ENCODE results near the gene ABHD8.

Gene ABHD8

DNA sequence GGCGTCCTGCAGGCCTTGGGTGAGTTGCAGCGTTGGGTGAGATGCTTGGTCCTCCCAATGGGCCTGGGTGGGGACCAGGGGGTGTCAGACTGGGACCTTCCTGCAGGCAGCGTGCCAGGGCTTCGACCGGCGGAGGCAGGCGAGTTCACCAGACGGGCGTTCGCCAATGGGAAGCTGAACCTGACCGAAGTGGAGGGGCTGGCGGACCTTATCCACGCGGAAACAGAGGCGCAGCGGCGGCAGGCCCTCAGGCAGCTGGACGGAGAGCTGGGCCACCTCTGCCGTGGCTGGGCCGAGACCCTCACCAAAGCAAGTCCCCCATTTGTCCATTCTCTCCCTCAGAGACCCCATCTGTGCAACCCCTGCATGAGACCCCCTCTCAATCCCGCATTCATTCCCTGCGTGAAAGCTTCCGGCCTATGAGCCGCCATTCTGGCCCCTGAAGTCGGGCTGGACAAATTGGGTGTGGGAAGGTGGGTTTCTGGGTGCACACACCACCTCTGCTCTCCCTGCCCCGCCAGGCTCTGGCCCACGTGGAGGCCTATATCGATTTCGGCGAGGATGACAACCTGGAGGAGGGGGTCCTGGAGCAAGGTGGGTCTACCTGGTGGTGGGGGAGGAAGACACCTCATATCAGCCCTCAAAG, 35.3 kb upstream of the ABHD8 start:
- peak overlapping the region; percentile 97 for H3K4me3 Mint-ChIP-seq
- H3K27ac Mint-ChIP-seq, result peak overlapping the region; percentile 99
- intact Hi-C loops (cut with micrococcal nuclease), result no loop called here
- peaks cover 55% of the 10 kb centered on the region for H3K4me1 Mint-ChIP-seq (ENCODE audit: low read depth)
- peaks cover 70% of the 10 kb centered on the region for H3K36me3 Mint-ChIP-seq (ENCODE audit: low read depth)
- H3K27me3 Mint-ChIP-seq, result no peaks in the 10 kb centered on the region
- H3K9me3 Mint-ChIP-seq, result no peaks in the 10 kb centered on the region

GRCh38 chr19:17337675-17338432, 34.6 kb upstream of the ABHD8 start:
- intact Hi-C loops (cut with micrococcal nuclease), result loop anchor here (1.0 to 2.0 kb wide), 2 partner anchors 29 to 45 kb away; partner anchors contain the start of gene DDA1
- Mint-ChIP-seq H3K27me3 (no peaks in the 10 kb centered on the region), H3K36me3 (ENCODE audit: low read depth) (peaks cover 75% of the 10 kb centered on the region), H3K4me3 (peak overlapping the region; percentile 97), H3K4me1 (ENCODE audit: low read depth) (peaks cover 62% of the 10 kb centered on the region), H3K9me3 (no peaks in the 10 kb centered on the region), H3K27ac (peak overlapping the region; percentile 99)

GRCh38 chr19:17336872-17337674, 33.8 kb upstream of the ABHD8 start, which contains the start of gene GTPBP3:
TSS of gene GTPBP3 (plus strand) at chr19:17337553. CDS start at chr19:17337612, 59 bp downstream.
- H3K4me1 Mint-ChIP-seq (ENCODE audit: low read depth), result peaks cover 65% of the 10 kb centered on the region
- no peaks in the 10 kb centered on the region for H3K27me3 Mint-ChIP-seq
- peaks cover 75% of the 10 kb centered on the region for H3K36me3 Mint-ChIP-seq (ENCODE audit: low read depth)
- peak within 1 kb of the TSS; percentile 97 for H3K4me3 Mint-ChIP-seq
- intact Hi-C loops (cut with micrococcal nuclease), result loop anchor here (1.0 to 2.0 kb wide), 2 partner anchors 28 to 44 kb away; partner anchors contain the start of gene DDA1
- H3K27ac Mint-ChIP-seq, result peak within 1 kb of the TSS; percentile 99
- H3K9me3 Mint-ChIP-seq, result no peaks in the 10 kb centered on the region

DNA sequence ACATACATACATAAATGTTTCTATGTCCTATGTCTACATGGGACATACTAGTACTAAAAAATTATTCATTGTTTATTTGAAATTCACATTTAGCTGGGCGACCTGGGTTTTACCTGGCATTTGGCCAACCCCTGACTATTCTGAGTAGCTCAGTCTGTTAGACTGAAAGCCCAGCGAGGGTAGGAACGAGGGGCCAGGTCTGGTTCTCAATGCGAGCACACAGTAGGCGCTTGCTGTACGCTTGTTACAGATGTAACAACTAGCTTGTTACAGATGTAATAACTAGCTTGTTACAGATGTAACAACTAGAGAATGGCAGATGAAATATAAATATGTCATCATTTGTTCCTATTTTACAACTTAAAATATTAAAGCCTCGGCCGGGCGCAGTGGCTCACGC, 32.4 kb upstream of the ABHD8 start:
- Mint-ChIP-seq H3K27me3 (peaks cover 9% of the 10 kb centered on the region), H3K27ac (peak overlapping the region; percentile 99), H3K4me3 (peak overlapping the region; percentile 58), H3K9me3 (no peaks in the 10 kb centered on the region), H3K4me1 (ENCODE audit: low read depth) (peaks cover 64% of the 10 kb centered on the region), H3K36me3 (ENCODE audit: low read depth) (peaks cover 69% of the 10 kb centered on the region)
- intact Hi-C loops (cut with micrococcal nuclease), result no loop called here

- H3K9me3 Mint-ChIP-seq, result no peaks in the 10 kb centered on the region
- H3K27me3 Mint-ChIP-seq, result peaks cover 18% of the 10 kb centered on the region
- H3K4me3 Mint-ChIP-seq, result peak within 1 kb of the TSS; percentile 92
- H3K4me1 Mint-ChIP-seq (ENCODE audit: low read depth), result peaks cover 67% of the 10 kb centered on the region
- intact Hi-C loops (cut with micrococcal nuclease), result no loop called here
- peaks cover 72% of the 10 kb centered on the region for H3K36me3 Mint-ChIP-seq (ENCODE audit: low read depth)
- peak within 1 kb of the TSS; percentile 86 for H3K27ac Mint-ChIP-seq
Measured at GRCh38 chr19:17334414-17335409, 31.5 kb upstream of the ABHD8 start, which contains the start of gene ANO8. TSS of gene ANO8 (minus strand) at chr19:17334855. CDS start at chr19:17334670, 185 bp downstream.

GRCh38 chr19:17333611-17334413, 30.6 kb upstream of the ABHD8 start:
- Mint-ChIP-seq H3K36me3 (ENCODE audit: low read depth) (peaks cover 72% of the 10 kb centered on the region), H3K27ac (peak overlapping the region; percentile 86), H3K4me3 (peak overlapping the region; percentile 92), H3K27me3 (peaks cover 27% of the 10 kb centered on the region), H3K4me1 (ENCODE audit: low read depth) (peaks cover 76% of the 10 kb centered on the region), H3K9me3 (no peaks in the 10 kb centered on the region)
- intact Hi-C loops (cut with micrococcal nuclease), result no loop called here

DNA sequence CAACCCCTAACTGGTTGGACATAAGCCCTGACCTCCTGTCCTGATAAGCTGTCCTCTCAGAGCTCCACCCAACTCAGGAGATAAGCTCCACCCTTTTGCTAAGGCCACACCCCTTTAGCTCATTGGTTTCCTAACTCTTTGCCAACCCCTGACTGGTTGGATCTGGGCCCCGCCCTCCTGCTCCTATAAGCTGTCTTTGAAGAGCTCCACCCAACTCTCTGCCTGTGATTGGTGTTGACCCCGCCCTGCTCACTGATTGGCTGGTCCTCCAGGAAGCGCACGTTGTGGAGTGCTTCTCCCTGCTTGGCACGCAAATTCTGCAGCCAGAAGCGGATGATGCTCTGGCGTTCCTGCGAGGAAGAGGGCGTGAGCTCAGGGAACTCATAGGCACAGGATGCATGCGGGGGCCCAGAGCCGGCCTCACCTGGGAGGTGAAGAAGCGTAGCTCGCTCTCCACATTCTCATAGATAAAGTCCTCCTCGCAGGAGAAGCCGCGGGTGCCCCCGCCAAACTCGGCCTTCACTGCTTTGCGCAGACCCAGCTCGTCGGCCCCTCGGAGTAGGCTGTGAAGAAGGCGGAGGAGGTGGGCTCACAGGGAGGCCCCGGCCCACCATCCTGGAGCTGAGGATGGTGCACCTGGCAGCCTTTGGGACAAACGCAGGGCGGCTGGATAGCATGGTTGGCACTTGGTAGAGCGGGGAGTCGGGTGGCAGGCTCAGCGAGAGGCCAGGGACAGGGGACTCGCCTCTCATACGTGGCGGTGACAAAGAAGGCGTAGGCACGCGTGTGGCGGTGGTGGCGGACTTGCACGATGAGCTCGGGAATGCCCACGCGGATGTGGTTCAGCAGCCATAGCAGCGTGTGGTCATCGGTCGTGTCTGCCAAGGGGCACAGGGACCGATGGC, 29.7 kb upstream of the ABHD8 start:
- intact Hi-C loops (cut with micrococcal nuclease), result no loop called here
- H3K4me3 Mint-ChIP-seq, result peak overlapping the region; percentile 59

GRCh38 chr19:17332360-17332676, 29.1 kb upstream of the ABHD8 start:
- intact Hi-C loops (cut with micrococcal nuclease), result no loop called here

More for the DNA sequence above, 29.7 kb upstream of the ABHD8 start:
- peaks cover 31% of the 10 kb centered on the region for H3K27me3 Mint-ChIP-seq
- no peaks in the 10 kb centered on the region for H3K9me3 Mint-ChIP-seq
- H3K27ac Mint-ChIP-seq, result peak overlapping the region; percentile 27
- peaks cover 76% of the 10 kb centered on the region for H3K4me1 Mint-ChIP-seq (ENCODE audit: low read depth)
- H3K36me3 Mint-ChIP-seq (ENCODE audit: low read depth), result peaks cover 70% of the 10 kb centered on the region

DNA sequence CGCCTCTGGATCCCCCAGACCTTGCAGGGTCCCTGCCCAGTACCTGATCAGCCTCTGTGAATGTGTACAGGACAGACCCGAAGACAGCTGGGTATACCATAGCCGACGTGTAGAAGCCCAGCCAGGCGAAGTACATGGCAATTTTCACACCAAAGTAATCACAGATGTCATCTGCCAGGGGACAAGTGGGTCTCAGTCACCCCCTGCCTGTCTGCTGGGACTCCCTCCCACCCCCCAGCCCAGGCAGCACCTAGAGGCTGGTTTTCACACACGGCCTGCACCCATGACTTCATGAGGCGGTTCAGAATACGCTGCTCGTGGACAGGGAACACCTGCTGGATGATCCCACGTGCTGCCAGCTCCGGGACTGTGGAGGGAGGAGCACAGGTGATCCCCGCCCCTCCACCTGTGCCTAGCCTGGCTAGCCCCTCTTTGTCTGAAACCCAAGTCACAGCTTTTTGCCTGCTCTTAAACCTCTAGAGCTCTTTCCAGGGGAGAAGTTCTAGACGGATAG, 27.9 kb upstream of the ABHD8 start:
- peak overlapping the region; percentile 25 for H3K27ac Mint-ChIP-seq
- H3K4me1 Mint-ChIP-seq (ENCODE audit: low read depth), result peaks cover 61% of the 10 kb centered on the region
- H3K9me3 Mint-ChIP-seq, result no peaks in the 10 kb centered on the region
- H3K4me3 Mint-ChIP-seq, result no peak overlapping the region
- intact Hi-C loops (cut with micrococcal nuclease), result no loop called here
- H3K27me3 Mint-ChIP-seq, result peaks cover 35% of the 10 kb centered on the region
- peaks cover 73% of the 10 kb centered on the region for H3K36me3 Mint-ChIP-seq (ENCODE audit: low read depth)

More at GRCh38 chr19:17332360-17332676, 29.1 kb upstream of the ABHD8 start:
- Mint-ChIP-seq H3K9me3 (no peaks in the 10 kb centered on the region), H3K36me3 (ENCODE audit: low read depth) (peaks cover 72% of the 10 kb centered on the region), H3K27me3 (peaks cover 35% of the 10 kb centered on the region), H3K27ac (no peak overlapping the region), H3K4me3 (no peak overlapping the region), H3K4me1 (ENCODE audit: low read depth) (peaks cover 72% of the 10 kb centered on the region)

- Mint-ChIP-seq H3K4me1 (ENCODE audit: low read depth) (peaks cover 58% of the 10 kb centered on the region), H3K4me3 (no peak overlapping the region), H3K27ac (peak overlapping the region; percentile 25), H3K36me3 (ENCODE audit: low read depth) (peaks cover 80% of the 10 kb centered on the region), H3K9me3 (no peaks in the 10 kb centered on the region), H3K27me3 (peaks cover 35% of the 10 kb centered on the region)
- intact Hi-C loops (cut with micrococcal nuclease), result no loop called here
Measured at GRCh38 chr19:17330262-17331044, 27.2 kb upstream of the ABHD8 start.

All from dendritic cell treated with granulocyte-macrophage colony-stimulating factor and Interleukin-4, amounts not matched to agents 40 ng/mL and 50 ng/mL, for 4 days (primary cell).